NCI-H2029 treated with DMSO at 0.1 percent for 48 hours (cell line): ENCODE measurements around the gene TEKTIP1.
"Not testable (repeated sequence)": the region's sequence is repeated elsewhere in the genome, so short reads cannot be mapped to it uniquely, and the experiment has no call there.

Experiments used
- DNase-seq: peaks from one replicate; lab custom pipeline; 2025; lab: John Stamatoyannopoulos, UW

The TEKTIP1 gene

DNA sequence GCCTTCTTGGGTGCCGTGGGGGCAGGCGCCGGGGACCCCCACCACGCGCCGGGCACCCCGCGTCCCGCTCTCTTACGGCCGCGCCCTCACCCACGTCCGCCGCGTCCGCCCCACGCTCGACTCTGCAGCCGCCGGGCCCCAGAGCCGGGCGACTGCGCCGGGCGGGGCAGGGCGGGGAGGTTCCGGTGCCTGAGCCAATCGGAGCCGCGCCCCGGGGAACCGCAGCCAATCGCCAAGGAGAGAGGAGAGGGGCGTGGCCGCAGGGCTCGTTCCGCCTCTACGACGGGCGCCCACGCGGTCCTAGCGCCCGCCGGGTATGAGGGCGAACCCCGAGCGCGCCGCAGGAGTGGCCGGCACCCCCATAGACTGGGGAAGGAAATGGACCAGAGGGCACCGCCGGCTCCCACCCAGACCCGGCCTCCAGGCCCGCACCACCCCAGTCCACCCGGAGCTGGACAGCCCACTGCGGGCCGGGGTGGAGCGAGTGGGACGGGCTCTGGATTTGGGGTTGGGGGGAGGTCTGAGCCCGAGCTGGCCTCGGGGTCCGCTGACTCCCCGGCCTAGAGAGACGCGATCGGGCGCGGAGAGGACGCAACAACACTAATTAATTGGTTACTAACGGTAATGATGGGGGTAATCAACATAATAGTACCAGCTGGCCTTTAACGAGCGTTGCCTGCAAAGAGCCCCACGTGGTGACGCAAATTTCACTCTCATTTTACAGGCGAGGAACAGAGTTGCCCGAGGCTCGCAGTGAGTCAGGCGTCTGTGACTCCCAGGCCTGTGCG is 18.7 kb downstream of the TEKTIP1 start, which contains the start of gene MFSD12:
TSS of gene MFSD12 (minus strand) at position 126 of the 788 bp plus-strand sequence. CDS start 183 bp downstream, outside the sequence.
- DNase-seq = peak; percentile 66

DNA sequence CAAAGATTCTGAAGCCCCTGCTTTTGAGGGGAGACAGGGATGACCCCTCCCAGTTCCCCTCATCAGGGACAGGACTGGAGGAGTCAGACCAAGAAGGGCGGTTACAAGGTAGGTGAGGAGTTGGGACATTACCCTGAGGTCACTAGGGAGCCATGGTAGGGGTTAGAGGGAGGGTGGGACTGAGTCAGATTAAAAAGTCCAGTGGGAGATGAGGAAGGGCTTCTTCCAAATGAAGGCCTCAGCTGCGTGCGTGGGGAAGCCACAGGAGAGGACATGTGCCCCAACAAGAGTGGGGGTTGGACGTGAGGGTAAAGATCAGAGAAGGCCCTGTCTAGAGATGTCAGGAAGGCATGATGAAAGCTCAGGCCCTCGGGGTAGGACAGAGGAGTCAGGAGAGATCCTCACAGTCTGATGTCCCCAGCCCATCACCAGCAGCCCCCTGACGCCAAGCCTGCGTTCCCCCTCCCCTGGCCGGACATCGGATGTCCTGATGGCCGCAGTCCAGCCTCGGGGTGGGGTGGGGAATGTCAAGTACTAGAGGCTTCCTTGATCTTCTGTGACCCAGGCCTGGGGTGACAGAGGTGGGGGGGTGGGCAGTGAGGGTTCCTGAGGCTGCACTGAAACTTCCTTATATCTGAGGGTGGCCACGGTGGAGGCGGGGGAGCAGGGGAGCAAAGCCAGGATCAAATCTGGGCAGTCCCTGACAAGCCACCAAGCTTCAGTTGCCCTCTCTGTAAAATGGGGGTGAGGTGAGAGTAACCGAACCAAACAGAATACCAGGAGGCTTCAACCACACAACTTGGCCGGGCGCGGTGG is 24.9 kb downstream of the TEKTIP1 start:
- DNase-seq = no peak

- no peak for DNase-seq
Observed at GRCh38 chr19:3565139-3565538, 26.2 kb downstream of the TEKTIP1 start.

DNA sequence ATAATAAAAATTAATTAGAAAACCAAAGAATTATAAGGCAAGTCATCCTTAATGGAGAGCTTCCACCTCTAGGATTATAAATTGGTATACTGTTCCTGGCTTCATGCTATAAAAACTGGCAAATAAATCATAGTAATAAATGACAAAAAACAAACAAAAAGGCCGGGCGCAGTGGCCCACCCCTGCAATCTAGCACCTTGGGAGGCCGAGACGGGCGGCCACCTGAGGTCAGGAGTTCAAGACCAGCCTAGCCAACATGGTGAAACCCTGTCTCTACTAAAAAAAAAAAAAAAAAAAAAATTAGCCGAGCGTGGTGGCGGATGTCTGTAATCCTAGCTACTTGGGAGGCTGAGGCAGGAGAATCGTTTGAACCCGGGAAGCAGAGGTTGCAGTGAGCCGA is 31.1 kb downstream of the TEKTIP1 start:
- not testable (repeated sequence) for DNase-seq

GRCh38 chr19:3570606-3571011 is 31.6 kb downstream of the TEKTIP1 start:
- no peak for DNase-seq

GRCh38 chr19:3572132-3572854 is 33.3 kb downstream of the TEKTIP1 start:
- DNase-seq = peak; percentile 93

GRCh38 chr19:3572855-3573161 is 33.8 kb downstream of the TEKTIP1 start, which contains the start of gene HMG20B:
TSS of gene HMG20B (plus strand) at chr19:3572944. CDS start at chr19:3573310, 366 bp downstream.
- no peak for DNase-seq

GRCh38 chr19:3573162-3573857 is 34.3 kb downstream of the TEKTIP1 start:
- DNase-seq = no peak

- DNase-seq = peak; percentile 90
Observed at GRCh38 chr19:3573858-3574637, 35.1 kb downstream of the TEKTIP1 start.

- no peak for DNase-seq
Observed at GRCh38 chr19:3575260-3575741, 36.3 kb downstream of the TEKTIP1 start.

DNA sequence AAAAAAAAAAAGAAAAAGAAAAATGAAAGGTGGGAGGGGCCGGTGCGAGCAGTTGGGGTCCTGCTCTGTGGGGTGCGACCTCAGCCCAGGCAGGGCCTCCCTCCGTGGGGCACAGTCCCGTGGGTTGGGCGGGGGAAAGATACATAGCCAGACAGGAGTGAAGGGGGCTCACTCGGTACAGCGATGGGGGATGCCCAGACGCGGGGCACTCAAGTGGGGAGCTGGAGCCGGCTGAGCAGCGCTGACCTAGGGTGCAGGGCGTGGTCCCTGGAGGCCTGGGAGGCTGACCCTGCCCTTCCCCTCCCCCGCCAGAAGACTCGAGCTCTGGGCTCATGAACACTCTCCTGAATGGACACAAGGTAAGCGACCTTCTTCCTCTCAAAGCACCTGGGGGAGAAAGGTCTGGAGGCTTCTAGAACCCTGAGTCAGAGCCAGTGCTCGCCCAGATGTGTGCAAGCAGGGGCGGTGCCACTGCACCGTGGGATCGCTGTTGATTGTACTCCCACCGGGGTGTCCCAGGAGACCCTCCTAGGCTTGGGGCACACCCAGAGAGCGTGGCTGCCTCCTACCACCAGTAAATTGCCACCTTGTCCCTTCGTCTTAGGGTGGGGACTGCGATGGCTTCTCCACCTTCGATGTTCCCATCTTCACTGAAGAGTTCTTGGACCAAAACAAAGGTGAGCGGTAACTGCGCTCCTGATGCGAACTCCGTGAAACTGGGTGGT is 37.1 kb downstream of the TEKTIP1 start:
- no peak for DNase-seq

GRCh38 chr19:3576696-3577443 is 37.9 kb downstream of the TEKTIP1 start:
- DNase-seq = no peak

DNA sequence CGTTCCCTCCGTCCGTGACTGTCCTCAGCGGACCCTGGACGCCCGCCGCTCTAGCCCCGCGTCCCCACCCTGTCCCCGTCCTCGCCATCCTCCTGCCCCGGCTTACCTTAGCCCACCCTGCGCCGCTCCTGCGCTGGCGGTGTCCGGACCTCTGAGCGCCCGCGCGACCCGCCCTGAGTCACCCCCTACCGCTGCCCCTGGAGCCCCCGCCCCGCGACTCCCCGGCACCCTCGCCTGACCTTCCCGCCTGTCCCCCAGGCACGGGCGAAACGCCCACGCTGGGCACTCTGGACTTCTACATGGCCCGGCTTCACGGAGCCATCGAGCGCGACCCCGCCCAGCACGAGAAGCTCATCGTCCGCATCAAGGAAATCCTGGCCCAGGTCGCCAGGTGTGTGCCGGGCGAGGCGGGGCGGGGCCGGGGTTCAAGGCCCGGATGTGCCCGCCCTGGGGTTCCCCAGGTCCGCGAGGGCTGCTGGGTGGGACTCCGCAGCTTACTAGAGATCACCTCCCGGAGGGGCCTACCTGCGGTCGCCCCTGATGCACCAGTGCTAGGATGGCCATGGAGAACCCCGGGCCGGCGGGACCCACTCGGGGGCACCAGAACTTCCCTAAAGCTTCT is 38.9 kb downstream of the TEKTIP1 start:
- no peak for DNase-seq

- no peak for DNase-seq
Observed at GRCh38 chr19:3578390-3578789, 39.4 kb downstream of the TEKTIP1 start.

- DNase-seq = no peak
Observed at GRCh38 chr19:3580156-3580934, 41.4 kb downstream of the TEKTIP1 start.

DNA sequence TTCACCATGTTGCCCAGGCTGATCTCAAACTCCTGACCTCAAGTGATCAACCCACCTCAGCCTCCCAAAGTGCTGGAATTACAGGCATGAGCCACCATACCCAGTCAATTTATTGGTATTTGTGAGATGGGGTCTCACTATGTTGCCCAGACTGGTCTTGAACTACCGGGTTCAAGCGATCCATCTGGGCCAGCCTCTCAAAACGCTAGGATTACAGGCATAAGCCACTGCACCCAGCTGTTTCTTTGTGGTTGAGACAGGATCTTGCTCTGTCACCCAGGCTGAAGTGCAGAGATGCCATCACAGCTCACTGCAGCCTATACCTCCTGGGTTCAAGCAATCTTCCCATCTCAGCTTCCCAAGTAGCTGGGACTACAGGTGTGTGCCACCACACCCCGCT is 42.8 kb downstream of the TEKTIP1 start:
- not testable (repeated sequence) for DNase-seq

DNA sequence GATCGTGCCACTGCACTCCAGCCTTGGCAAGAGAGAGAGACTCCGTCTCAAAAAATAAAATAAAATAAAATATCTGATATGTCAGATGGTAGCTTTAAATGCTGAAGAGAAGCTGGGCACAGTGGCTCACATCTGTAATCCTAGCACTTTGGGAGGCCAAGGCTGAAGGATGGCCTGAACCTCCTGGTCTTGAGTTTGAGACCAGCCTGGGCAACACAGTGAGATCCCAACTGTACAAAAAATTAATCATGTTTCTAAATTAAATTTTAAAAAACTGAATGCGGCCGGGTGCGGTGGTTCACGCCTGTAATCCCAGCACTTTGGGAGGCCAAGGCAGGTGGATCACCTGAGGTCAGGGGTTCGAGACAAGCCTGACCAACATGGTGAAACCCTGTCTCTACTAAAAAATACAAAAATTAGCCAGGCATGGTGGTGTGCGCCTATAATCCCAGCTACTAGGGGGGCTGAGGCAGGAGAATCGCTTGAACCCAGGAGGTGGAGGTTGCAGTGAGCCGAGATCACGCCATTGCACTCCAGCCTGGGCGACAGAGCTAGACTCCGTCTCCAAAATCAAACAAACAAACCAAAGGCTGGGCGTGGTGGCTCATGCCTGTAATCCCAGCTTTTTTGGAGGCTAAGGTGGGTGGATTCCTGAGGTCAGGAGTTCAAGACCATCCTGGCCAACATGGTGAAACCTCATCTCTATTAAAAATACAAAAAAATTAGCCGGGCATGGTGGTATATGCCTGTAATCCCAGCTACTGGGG is 45.2 kb downstream of the TEKTIP1 start:
- DNase-seq = not testable (repeated sequence)
